Activated CD8-positive, alpha-beta T cell treated with anti-CD3 and anti-CD28 coated beads for 36 hours (primary cell): ENCODE results near the gene TMEM98. TPM values are rescaled to one million over a fixed set of nuclear protein-coding genes. Genes with fewer than 3 reads are reported as not detected.
"Not testable (repeated sequence)": the region's sequence is repeated elsewhere in the genome, so short reads cannot be mapped to it uniquely, and the experiment has no call there.

Source experiments
- ATAC-seq: fragments of 200-7000 bp; cut with Tn5 transposase; one replicate; pipeline ENCODE4 v1.10.0; 2021; ENCODE audit warnings: mild to moderate bottlenecking, moderate library complexity
- CTCF ChIA-PET: fragments of 350-600 bp; sonication (Branson Sonifier 250); formaldehyde crosslinking; loops from one replicate; lab custom pipeline; 2021; ENCODE audit warnings: antibody characterized with exemption; lab: Charles Lee
- POLR2A ChIA-PET: fragments of 350-600 bp; sonication (Branson Sonifier 250); formaldehyde crosslinking; loops from one replicate; lab custom pipeline; 2021; ENCODE audit warnings: antibody characterized with exemption; lab: Charles Lee
- DNase-seq: peaks from one replicate; pipeline ENCODE4 v3.0.0-alpha.2; 2020
- H3K27ac Mint-ChIP-seq: one replicate; pipeline ENCODE4 v1.8.0; 2021; ENCODE audit warnings: mild to moderate bottlenecking, mixed read lengths
- H3K27me3 Mint-ChIP-seq: one replicate; pipeline ENCODE4 v1.8.0; 2021; ENCODE audit warnings: mixed read lengths
- H3K36me3 Mint-ChIP-seq: one replicate; pipeline ENCODE4 v1.8.0; 2021; ENCODE audit warnings: low read depth, mixed read lengths
- H3K4me1 Mint-ChIP-seq: one replicate; pipeline ENCODE4 v1.8.0; 2021; ENCODE audit warnings: low read depth, mixed read lengths
- H3K4me3 Mint-ChIP-seq: one replicate; pipeline ENCODE4 v1.8.0; 2021; ENCODE audit warnings: mild to moderate bottlenecking, moderate library complexity, mixed read lengths
- H3K9me3 Mint-ChIP-seq: one replicate; pipeline ENCODE4 v1.8.0; 2021; ENCODE audit warnings: mixed read lengths
- CTCF ChIP-seq: fragments of 200-600 bp; IDR thresholded peaks from one replicate; pipeline ENCODE4 v1.8.0; 2022; ENCODE audit warnings: antibody characterized with exemption, mild to moderate bottlenecking
- intact Hi-C: fragments of 100-400 bp; cut with micrococcal nuclease; formaldehyde crosslinking; loops from one replicate; pipeline ENCODE4 v1.10.0; 2022
- total RNA-seq, 2 experiments: library from RNA; stranded (reverse); gene quantifications; one replicate each; pipeline ENCODE4 v1.2.3, GENCODE V29; 2021

TMEM98 gene
- total RNA-seq, 2 experiments from 2014 or later: not detected

- Mint-ChIP-seq H3K27me3 (peaks cover 10% of the 10 kb centered on the region), H3K4me1 (peaks cover 5% of the 10 kb centered on the region), H3K4me3 (no peak overlapping the region), H3K9me3 (peaks cover 3% of the 10 kb centered on the region), H3K27ac (no peak overlapping the region), H3K36me3 (no peaks in the 10 kb centered on the region)
- CTCF ChIA-PET: no interaction called here
- POLR2A ChIA-PET: no interaction called here
- DNase-seq: no peak
- no peak for TF ChIP-seq CTCF
- intact Hi-C loops: no loop called here
- no peak for ATAC-seq
Observed at GRCh38 chr17:32970281-32970680, 42.3 kb downstream of the TMEM98 start.

- Mint-ChIP-seq H3K4me3 (no peak overlapping the region), H3K27me3 (peaks cover 4% of the 10 kb centered on the region), H3K9me3 (peaks cover 3% of the 10 kb centered on the region), H3K36me3 (no peaks in the 10 kb centered on the region), H3K27ac (no peak overlapping the region), H3K4me1 (peaks cover 5% of the 10 kb centered on the region)
- DNase-seq: peak; percentile 57
- ChIA-PET POLR2A (no interaction called here), CTCF (interaction anchor here (1.0 kb wide), 1 partner anchor 30 kb away, joined by 3 read pairs; no protein-coding TSS in a partner anchor)
- no peak for TF ChIP-seq CTCF
- ATAC-seq: peak; percentile 73
- intact Hi-C loops: no loop called here
Observed at GRCh38 chr17:32971171-32971570, 43.2 kb downstream of the TMEM98 start.

GRCh38 chr17:32976131-32976530 is 48.2 kb downstream of the TMEM98 start:
- Mint-ChIP-seq H3K4me3 (no peak overlapping the region), H3K4me1 (peaks cover 4% of the 10 kb centered on the region), H3K27me3 (peaks cover 8% of the 10 kb centered on the region), H3K36me3 (no peaks in the 10 kb centered on the region), H3K9me3 (no peaks in the 10 kb centered on the region), H3K27ac (no peak overlapping the region)
- no peak for ATAC-seq
- DNase-seq: no peak
- POLR2A ChIA-PET: no interaction called here
- TF ChIP-seq CTCF: no peak
- intact Hi-C loops: no loop called here
- CTCF ChIA-PET: interaction anchor here (2.1 kb wide), 1 partner anchor 36 kb away, joined by 6 read pairs; no protein-coding TSS in a partner anchor

GRCh38 chr17:32976605-32977004 is 48.7 kb downstream of the TMEM98 start:
- no peak for TF ChIP-seq CTCF
- Mint-ChIP-seq H3K36me3 (no peaks in the 10 kb centered on the region), H3K9me3 (no peaks in the 10 kb centered on the region), H3K4me1 (no peaks in the 10 kb centered on the region), H3K27ac (no peak overlapping the region), H3K27me3 (peaks cover 8% of the 10 kb centered on the region), H3K4me3 (no peak overlapping the region)
- ATAC-seq: no peak
- no peak for DNase-seq
- POLR2A ChIA-PET: no interaction called here
- intact Hi-C loops: no loop called here
- CTCF ChIA-PET: interaction anchor here (2.1 kb wide), 1 partner anchor 36 kb away, joined by 6 read pairs; no protein-coding TSS in a partner anchor

- no peak for TF ChIP-seq CTCF
- H3K27ac Mint-ChIP-seq: no peak overlapping the region
- H3K4me1 Mint-ChIP-seq: no peaks in the 10 kb centered on the region
- POLR2A ChIA-PET: no interaction called here
- peaks cover 14% of the 10 kb centered on the region for H3K27me3 Mint-ChIP-seq
- intact Hi-C loops: no loop called here
- H3K36me3 Mint-ChIP-seq: no peaks in the 10 kb centered on the region
- no peak overlapping the region for H3K4me3 Mint-ChIP-seq
- DNase-seq (no peak), ATAC-seq (no peak)
- peaks cover 8% of the 10 kb centered on the region for H3K9me3 Mint-ChIP-seq
- CTCF ChIA-PET: no interaction called here
Observed at GRCh38 chr17:32980230-32980629, 52.3 kb downstream of the TMEM98 start.

DNA sequence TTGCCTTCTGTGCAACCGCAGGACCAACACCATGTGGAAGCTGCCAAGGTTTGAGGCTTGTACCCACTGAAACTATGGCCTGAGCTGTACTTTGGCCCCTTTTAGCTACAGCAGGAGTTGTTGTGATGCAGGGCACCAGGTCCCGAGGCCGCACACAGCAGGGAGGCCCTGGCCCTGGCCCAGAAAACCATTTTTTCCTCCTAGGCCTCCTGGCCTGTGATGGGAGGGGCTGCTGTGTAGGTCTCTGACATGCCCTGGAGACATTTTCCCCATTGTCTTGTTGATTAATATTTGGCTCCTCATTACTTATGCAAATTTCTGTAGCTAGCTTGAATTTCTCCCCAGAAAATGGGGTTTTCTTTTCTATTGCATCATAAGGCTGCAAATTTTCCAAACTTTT is 53.7 kb downstream of the TMEM98 start:
- H3K27me3 Mint-ChIP-seq: peaks cover 14% of the 10 kb centered on the region
- CTCF ChIA-PET: interaction anchor here (1.1 to 1.3 kb wide), 2 partner anchors 16 to 198 kb away, joined by 3 to 4 read pairs; no protein-coding TSS in a partner anchor
- H3K4me1 Mint-ChIP-seq, ATAC-seq, H3K4me3 Mint-ChIP-seq, H3K9me3 Mint-ChIP-seq, H3K36me3 Mint-ChIP-seq, POLR2A ChIA-PET, intact Hi-C loops, H3K27ac Mint-ChIP-seq, DNase-seq: not testable (repeated sequence)
